DMS114 treated with DMSO at 0.1 percent for 48 hours (cell line): ENCODE measurements around the gene ZNF692.
"Not testable (repeated sequence)": the region's sequence is repeated elsewhere in the genome, so short reads cannot be mapped to it uniquely, and the experiment has no call there.

ENCODE experiments used
- DNase-seq: peaks from one replicate; lab custom pipeline; 2025; ENCODE audit not compliant: unreplicated experiment; lab: John Stamatoyannopoulos, UW

Gene ZNF692

DNA sequence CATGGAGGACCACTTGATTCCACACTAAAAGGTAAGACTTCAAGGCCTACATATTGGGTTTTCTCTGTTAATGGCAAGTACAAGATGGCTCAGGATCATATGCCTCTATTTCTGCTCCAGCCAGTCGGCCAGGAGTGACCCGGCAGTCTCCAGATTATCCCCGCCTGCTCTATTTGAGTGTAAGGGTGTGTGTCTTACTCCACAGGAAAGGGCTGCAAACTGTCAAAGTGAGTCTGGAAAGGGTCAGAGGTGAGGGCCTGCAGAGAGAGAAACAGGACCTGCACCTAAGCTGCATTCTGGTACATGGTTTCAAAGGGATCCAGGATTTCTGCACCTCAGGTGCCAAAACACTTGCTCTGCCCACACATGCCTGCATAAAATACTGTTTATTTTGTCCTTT, 9.2 kb downstream of the ZNF692 start:
- no peak for DNase-seq

DNA sequence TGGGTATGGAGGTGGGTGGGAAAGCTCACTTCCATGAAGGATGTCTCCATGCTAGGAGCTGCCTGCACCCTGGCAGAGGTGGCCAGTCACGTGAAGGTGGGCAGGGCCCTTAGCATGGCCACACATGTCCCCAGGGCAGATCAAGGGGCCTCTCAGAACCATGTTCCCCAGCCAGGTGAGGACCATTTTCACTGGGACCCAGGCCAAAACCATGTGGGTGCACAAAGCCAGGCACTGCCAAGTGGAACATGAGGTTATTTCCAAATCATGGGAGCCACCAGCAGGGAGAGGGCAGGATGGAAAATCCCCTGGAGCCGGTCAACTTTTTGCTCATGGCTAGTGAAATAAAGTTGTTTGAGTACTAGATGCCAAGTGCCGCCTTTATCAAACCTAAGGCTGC, 9.7 kb downstream of the ZNF692 start:
- no peak for DNase-seq

DNA sequence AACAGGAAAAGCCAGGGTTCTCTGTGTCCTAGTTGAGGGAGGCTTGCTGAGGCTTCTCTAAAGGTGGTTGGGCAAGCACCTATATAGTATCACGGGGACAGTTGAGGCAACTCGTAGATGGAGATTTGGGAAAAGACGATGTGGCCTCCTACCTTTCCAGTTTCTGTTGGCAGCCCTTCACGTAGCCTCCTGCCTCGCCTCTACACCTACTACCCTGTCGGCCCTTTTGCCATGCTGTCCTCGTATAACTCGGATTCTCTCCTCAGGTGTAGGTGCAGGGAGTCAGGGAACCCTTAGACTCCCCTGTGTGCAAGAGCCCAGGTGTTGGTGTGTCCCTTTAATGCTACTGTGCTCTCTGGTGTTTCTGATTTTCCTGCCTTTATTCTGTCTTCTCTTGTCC, 10.3 kb downstream of the ZNF692 start:
- no peak for DNase-seq

DNA sequence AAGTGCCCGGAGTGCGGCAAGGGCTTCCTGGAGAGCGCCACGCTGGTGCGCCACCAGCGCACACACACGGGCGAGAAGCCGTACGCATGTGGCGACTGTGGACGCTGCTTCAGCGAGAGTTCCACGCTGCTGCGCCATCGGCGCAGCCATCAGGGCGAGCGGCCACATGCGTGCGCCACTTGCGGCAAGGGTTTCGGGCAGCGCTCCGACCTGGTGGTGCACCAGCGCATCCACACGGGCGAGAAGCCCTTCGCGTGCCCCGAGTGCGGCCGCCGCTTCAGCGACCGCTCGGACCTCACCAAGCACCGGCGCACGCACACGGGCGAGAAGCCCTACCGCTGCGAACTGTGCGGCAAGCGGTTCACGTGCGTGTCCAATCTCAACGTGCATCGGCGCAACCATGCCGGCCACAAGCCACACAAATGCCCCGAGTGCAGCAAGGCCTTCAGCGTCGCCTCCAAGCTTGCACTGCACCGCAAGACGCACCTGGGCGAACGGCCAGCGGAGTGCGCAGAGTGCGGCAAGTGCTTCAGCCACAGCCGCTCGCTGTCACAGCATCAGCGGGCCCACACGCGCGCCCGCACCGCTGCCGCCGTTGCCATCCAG, 10.8 kb downstream of the ZNF692 start:
- DNase-seq: no peak

DNA sequence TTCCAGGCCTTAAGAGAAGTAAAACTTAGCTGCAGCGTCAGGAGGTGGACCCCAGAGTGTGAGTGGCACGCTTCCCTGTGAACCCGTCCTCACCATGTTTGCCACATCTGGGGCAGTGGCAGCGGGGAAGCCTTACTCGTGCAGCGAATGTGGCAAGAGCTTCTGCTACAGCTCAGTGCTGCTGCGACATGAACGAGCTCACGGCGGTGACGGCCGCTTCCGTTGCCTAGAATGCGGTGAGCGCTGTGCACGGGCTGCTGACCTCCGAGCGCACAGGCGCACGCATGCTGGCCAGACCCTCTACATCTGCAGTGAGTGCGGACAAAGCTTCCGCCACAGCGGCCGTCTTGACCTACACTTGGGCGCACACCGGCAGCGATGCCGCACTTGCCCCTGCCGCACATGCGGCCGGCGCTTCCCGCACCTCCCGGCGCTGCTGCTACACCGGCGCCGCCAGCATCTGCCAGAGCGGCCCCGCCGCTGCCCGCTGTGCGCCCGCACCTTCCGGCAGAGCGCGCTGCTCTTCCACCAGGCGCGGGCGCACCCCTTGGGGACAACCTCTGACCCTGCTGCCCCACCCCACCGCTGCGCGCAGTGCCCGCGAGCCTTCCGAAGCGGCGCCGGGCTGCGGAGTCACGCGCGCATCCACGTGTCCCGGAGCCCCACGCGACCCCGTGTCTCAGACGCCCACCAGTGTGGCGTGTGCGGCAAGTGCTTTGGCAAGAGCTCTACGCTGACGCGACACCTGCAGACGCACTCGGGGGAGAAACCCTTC, 11.5 kb downstream of the ZNF692 start:
- no peak for DNase-seq

DNA sequence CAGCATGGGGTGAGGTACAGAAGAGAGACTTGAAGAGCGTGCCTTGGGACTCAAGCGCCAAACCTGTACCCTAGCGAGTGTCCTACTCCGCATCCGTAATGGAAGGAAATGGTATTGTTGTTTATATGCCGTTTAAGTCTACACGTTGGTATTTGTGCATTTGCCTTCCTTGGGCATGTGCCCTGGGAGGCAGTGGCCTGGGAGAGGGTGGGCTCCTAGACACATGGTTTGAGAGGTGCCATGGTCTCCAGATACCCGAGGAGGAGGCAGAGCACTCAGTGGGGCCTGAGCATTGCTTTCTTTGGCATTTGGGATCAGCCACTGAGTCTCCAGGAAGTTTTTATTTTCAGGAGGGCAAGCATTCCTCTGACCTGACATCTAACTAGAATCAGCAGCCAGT, 14.4 kb downstream of the ZNF692 start:
- DNase-seq: no peak

DNA sequence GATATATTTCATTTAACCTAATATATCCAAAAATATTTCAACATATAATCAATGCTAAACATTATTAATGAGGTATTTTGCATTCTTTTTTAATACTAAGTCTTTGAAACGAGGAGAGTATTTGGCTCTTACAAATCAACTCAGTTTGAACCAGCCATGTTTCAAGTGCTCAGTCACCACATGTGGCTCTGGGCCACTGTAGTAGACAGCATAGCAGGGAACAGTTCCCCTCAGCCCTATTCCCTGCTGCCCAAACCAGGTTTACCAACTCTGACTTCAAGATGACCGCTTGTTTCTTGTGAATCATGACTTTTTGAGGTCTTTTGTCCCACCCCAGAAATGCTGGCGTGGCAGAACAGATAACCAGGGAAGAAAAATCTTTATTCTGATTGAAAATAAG, 15.2 kb downstream of the ZNF692 start:
- no peak for DNase-seq

DNA sequence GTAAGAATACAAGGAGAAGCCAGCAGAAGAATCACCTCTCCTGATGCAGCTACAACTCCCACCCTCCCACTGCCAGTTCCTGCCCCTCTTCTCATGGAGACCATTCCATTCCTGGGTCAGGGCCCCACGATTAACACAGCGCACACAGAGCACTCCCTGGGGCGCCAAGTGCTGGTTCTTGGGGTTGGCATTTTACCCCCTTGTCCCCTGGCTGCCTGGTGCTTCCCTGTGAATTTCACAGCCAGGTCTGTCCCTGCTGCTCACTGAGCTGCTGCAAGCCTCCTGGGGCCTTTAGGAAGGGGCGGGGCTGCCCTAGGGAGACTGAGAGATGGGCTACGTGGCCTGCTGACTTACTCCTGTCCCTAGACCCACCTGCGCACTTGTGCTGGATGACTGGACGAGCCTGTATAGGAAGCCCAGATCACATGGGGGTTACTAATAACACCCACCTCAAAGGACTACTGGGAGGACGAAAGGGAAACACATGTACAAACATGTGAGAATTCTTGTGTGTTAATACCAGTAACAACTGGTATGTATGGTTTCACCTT, 16.0 kb downstream of the ZNF692 start:
- no peak for DNase-seq

DNA sequence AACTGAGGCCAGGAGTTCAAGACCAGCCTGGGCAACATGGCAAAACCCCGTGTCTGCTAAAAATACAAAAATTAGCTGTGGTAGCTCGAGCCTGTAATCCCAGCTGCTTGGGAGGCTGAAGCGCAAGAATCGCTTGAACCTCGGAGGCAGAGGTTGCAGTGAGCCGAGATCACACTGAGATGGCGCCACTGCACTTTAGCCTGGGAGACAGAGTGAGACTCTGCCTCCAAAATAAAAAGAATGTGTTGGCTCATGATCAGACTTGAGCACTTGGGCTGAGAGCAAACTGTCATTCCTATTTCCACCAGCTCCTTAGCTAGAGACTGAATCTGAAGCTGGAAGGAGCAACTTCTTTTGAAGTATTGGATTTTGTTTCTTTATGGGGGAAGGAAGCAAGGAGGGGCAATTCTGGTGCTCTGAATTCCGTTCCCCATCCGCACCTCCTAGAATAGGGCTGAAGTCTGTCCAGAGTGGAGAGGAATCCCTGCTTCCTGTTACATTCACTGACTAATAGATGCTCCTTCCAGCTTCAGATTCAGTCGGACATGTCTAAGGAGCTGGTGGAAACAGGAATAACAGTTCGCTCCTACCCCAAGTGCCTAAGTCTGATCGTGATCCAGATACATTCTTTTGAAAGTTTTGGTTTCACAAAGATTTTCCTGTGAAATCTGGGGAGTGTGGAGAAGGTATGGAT, 17.0 kb downstream of the ZNF692 start:
- no peak for DNase-seq

DNA sequence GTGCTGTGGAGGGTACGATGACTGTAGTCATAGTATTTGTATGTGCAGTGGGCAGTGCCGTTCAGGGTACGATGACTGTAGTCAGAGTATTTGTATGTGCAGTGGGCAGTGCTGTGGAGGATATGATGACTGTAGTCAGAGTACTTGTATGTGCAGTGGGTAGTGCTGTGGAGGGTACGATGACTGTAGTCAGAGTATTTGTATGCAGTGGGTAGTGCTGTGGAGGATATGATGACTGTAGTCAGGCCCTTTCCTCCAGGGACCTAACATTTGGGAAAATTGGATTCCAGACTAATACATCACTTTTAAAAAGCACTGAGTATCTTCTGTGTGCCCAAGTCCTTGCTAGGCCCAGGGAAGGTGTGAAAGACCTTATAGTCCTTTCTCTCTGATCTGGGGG, 17.9 kb downstream of the ZNF692 start:
- no peak for DNase-seq

DNA sequence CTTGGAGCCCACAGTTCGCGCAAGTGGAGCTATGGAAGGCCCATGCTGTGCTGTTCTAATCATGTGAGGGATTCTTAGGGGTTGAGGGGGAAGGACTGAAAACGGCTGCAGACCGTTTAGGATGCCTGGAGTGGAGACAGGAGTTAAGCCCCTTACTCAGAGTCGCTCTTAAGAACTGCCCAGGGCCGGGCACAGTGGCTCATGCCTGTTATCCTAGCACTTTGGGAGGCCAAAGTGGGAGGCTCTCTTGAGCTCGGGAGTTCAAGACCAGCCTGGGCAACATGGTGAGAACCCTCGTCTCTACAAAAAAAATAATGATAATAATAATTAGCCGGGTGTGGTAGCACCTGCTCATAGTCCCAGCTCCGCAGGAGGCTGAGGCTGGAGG, 19.7 kb downstream of the ZNF692 start:
- DNase-seq: no peak

DNA sequence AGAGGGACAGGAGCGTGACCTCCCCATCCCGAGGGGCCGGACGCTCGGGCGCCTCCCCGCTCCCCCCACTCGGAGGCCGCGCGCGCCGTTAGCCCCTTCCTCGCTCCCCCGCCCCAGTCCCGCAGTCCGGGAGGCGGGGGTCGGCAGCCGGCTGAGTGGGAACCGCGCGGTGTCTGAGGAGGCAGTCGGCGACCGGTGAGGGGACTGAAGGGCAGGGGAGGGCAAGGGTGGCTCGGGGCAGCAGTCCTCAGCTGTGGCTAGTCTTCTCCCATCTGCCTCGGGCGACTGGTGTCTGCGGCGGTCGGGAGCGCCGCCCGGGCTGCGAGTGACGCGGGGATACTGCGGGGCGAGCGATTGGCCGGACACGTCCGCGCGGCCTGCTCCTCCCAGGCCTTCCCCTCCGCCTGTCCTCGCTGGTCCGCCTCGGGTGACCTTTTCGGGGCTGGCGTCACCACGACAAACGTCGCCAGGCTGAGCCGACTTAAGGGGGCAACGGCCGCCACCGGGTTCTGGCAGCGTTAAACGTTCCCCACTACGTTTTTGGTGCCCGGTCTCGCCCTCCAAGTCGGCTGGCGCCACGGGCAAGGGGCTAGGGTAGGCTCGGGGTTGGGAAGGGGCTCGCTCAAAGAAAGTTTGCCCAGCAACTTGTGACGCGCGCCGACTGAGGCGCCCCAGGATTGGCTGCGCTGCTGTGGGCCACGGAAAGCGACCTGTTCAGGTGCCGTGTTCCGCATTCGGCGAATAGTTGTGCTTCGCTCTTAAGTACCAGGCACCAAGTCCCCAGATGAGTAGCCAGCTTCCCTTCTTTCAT, 20.3 kb downstream of the ZNF692 start:
- DNase-seq: peak; percentile 74

DNA sequence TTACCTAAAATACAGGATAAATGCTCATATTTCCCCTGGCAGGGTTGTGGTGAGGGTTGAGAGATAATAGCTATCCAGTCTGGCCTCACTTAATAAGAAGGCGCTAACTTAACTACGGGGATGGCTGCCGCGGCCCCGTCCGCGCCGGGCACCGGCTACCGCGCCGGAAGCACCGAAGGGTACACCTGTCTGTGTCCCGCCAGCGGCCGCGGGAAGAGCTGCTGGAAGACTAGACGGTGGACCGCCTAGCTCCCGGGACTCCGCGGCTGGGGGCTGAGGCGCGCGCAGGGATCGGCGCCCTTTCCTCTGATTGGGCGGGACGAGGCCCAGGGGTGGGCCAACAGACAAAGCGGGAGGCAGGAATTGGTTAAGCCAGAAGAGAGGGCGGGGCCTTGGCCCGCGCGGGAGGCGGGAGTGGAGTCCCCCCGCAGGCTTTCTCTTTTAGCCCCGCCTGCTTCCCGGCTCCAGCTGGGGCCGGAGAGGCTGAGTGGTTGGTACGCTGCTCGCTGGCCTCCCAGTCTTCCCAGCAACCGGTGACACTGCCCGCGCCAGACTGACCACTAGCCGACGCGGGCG, 21.0 kb downstream of the ZNF692 start, which contains the start of gene ZNF672:
Gene ZNF672, plus strand, starts transcription at position 444 of the 576 bp plus-strand sequence. CDS start 9,051 bp downstream, outside the sequence.
- DNase-seq: peak; percentile 97

DNA sequence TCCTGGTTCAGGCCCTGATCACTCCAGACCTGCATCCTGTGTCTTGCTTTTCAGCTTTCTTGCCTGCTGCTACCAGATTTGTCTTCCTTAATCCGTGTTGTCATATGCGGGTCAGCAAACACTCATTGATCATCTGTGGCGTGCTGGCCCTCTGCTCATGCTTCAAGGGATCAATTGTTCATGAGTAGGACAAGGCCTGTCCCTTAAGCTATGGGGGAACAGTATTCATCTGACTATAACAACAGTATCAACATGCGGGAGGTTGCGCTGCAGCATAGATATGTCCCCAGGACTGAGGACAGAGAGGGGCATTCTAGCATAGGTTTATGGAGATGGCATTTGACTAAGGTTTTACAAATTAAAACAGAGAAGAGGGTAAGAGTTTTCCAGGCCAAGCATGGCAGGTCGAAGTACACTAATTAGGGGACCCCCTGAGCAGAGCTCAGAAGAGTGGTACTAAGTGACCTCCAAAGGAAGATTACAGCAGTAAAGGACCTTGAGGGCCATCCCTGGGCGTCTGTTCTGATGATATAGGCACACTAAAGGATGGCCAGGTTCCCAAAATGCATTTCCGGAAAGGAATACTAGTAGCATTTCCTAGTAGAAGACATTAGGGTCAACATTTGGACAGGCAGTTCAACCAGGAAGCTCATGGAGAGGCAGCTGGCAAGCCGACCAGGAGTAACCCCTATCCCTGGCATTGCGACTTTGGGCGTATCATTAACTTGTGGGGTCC, 21.7 kb downstream of the ZNF692 start:
- no peak for DNase-seq

DNA sequence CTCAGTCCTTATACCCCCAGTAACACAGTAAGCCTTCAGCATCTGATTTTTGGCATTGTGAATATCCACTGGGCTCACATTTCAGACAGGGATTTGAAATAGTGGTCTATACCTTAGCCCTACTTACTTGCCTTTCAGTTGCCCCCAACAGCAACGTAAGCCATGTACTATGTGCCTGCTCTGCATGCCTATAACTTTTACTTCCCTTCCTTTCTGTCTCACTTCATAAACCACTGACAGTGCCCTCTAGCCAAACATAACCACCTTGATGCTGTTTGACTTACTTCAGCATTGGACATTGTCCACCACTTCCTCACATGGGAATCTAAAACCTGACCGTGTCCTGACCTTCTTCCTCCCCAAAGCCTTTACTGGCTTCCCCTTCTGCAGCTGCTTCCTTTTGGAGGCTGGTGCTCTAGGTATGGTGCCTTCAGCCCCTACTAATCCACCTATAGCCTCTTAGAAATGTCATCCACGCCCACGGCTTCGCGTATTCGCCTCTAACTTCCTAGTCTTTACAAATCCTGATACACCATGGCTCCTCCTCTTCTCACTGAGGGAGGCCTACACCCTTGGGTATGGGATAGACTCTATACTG, 24.4 kb downstream of the ZNF692 start:
- no peak for DNase-seq

DNA sequence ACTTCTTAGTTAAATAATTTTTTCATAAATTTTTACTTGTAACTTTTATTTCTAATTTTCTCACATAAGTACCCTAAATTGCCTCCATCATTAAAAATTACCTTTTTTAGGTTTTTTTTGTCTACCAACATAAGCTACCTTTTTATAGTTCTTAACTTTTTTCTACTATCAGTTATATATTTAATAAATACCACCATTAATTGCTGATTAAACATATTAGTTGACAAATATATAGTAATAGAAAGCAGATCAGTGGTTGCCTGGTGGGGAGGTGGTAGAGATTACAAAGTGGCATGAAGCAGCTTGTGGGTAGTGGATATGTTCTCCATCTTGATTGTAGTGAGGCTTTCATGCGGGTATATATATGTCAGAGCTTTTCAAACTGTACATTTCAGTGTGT, 27.0 kb downstream of the ZNF692 start:
- no peak for DNase-seq

DNA sequence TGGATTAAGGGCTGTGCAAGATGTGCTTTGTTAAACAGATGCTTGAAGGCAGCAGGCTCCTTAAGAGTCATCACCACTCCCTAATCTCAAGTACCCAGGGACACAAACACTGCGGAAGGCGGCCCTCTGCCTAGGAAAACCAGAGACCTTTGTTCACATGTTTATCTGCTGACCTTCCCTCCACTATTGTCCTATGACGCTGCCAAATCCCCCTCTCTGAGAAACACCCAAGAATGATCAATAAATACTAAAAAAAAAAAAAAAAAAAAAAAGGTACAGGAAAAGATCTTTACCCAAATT, 28.2 kb downstream of the ZNF692 start:
- DNase-seq: not testable (repeated sequence)

DNA sequence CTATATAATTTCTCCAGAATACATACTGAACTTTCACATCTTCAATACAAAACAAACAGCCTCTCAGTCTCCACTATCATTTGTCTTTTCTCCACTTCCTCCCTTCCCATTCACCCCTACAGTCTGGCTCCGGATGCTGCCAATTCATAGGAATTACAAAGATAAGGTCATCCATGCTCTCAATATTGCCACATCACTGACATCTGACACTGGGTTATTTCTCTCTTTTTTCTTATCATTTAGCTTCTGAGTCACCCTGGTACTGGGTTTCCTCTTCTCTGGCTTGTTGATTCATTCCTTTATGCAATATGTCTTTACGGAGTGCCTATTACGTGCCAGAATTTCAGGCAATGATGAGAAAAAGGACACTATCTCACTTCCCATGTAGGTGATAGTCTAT, 30.0 kb downstream of the ZNF692 start:
- DNase-seq: no peak

DNA sequence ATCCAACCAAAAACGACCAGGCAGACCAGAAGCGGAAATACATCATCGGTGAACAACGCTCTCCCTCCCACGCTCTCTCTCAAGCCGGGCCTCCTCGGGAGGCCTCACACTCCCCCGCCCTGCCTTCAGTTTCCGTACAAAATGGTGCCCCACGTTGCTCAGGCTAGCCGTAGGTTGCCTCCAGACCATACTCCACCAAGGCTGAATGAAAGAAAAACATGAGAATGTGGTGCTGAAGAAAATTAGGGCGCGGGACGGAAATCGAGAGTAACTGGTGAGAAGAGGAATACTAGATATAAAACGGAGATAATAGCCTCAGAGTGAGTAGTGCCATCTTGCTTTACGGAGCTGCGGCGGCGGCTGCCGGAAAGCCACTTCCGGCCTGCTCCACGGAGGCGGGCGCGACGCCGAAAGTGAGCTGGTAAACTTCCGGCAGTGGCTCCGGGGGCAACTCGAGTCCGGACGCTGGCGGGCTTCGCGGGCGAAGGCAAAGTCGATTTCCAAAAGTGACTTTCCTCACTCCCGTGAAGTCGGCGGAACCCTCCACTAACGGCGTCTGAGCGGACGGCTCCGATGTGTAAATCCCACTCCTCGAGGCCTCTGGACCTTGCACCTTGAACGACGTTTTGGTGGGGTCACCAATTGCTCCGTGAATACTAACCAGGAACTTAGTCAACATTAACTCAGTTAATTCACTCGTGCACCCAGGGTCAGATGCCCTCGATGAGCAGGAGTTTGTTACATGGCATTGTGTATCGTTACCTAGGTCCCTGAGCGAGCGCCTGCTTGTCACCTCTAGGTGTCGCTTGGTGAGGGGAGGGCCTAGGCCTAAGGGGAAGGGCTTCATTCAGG, 32.8 kb downstream of the ZNF692 start, which contains the start of gene SH3BP5L:
Gene SH3BP5L, minus strand, starts transcription at position 7 of the 852 bp plus-strand sequence. CDS start 980 bp downstream, outside the sequence.
- DNase-seq: peak; percentile 96
